HG02642 (cell line): ENCODE data around the gene CACNG3.
"Not testable (repeated sequence)": the region's sequence is repeated elsewhere in the genome, so short reads cannot be mapped to it uniquely, and the experiment has no call there.

Source experiments
- ATAC-seq: cut with Tn5 transposase; IDR thresholded peaks from one replicate; pipeline ENCODE4 v1.9.1; 2021; ENCODE audit warnings: mild to moderate bottlenecking; ENCODE audit not compliant: unreplicated experiment, poor library complexity

The CACNG3 gene

DNA sequence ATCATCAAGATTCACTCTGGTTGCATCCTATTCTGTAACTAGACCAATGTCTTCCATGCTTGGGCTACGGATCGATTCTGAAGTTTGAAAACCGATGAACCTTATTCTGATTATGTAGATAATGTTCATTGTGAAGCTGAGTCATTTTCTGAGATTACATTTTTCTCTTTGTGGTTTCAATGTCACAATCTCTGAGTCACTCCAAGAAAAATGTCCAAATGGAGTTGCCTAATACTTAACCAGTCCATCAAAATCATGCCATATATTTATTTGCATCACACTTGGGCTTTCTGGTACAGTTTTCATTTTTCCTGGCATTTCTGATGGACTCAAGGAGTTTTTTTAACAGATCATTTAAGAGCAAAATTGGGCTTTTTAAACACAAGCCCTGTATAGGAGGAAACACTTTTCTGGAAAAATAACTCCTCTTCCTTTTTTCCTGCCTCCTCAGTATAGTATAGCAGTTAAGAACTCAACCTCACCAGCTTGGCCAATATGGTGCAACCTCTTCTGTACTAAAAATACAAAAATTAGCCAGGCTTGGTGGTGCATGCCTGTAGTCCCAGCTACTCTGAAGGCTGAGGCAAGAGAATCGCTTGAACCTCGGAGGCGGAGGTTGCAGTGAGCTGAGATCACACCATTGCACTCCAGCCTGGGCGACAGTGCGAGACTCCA lies 17.5 kb downstream of the CACNG3 start:
- no peak for ATAC-seq

DNA sequence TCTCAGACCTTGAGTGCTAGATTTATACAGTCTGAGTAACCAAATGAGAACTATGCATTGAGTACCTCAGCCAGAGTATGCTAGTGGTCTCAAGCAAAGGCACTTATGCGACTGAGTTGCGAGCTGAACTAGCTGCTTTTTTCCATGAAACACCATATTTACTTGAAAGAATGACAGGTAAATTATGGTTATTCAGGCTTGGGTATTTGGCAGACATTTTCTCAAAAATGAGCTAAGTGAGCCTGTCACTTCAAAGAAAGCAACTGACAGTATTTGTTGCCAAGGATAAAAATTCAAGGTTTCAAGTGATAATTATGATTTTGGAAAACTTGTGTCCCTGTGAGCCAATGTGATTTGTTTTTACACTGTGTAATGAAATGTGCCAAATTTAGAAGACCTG lies 19.3 kb downstream of the CACNG3 start:
- ATAC-seq = no peak

DNA sequence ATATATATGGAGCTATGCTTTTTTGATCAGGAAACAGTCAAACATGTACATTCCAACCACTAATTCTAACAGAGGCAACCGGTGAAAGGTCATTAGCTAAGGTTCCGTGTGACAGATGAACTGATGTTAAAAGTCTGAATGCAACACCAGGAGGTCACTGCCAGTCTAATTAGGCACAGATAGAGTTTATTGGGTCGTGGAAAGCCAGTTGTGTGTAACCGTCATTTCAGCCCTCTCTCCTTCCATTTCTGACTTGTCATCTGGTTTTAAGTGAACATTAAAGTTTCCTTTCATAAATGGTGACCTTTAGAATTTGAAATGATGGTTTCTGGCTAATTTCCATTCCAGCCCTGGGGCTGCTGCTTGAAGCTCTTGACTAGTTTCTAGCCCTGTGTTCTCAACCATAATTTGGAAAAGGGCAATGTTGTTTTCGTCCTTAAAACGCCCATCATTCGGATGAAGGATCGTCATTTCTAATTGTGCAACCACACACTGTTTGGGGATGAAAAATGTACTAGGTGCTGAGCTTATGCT lies 23.9 kb downstream of the CACNG3 start:
- ATAC-seq = no peak

DNA sequence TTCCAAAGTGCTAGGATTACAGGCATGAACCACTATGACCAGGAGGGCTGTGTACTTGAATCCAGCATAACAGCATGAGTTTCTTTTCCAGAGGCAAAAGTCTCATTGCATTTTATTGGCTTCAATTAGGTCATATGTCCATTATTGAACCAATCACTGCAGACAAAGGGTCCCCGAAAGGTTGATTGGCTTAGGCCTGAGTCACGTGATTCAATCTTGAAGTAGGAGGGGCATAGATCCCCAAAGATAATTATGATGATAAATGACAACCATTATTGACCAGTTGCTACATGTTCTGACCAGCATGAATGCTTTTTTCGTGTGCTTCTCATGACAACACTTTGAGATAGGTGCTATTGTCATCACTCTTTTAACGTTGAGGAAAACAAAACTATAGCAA lies 25.3 kb downstream of the CACNG3 start:
- no peak for ATAC-seq

DNA sequence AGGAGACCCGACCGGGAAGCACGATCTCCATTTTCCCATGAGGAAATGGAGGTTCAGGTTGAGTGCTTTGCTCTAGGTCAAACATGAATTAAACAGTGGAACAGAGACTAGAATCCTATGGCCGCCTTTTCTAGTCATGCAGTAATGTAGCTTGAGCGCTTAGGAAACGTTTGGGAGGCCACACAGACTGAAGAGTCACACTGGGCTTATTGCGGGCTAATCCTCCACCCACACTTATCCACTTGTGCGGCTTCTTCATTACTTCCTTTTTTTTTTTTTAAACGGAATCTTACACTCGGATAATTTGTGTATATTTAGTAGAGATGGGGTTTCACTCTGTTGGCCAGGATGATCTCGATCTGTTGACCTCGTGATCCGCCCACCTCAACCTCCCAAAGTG lies 26.0 kb downstream of the CACNG3 start:
- ATAC-seq = no peak

DNA sequence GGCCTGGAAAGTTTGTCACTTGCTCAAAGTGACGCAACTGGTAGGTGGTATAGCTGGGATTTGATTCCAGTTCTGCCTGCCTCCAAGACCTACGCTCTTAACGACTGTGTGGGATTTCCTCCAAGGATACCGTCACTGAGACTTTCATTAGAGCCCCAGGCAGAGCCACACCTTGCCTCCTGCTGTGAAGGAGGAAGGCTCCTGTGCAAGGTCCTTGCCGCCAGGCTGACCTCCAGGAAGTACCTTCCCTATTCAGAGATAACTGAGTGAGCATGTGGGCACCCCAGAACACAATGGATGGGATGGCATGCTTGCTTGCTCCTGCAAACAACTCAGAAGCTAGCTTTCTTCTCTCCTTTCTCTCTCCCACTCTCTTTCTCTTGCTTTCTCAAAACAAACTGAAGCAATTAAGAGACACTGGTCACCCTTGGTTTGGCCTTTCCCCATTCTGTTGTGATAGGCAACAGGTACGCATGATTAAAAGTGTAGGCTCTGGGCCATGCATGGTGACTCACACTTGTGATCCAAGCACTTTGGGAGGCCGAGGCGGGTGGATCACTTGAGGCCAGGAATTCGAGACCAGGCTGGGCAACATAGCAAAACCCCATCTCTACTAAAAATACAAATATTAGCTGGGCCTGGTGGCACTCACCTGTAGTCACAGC lies 30.7 kb downstream of the CACNG3 start:
- no peak for ATAC-seq

DNA sequence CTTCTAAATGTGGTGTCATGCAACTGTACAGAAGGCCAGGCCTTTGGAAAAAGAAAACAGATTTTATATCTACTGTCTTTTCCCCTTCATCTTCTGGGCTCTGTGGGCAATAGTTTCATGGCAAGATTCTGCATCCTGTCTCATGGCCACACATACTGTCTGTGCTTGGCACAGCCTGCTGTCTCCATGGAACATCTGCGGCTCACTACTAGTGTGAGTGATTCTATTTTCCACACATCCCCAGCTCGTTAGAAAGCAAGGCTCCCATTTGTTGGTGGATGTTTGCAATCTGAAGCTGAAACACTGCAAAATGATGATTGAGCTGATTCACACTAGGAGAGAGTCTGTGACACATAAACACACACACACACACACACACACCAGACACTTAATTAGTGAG lies 32.4 kb downstream of the CACNG3 start:
- no peak for ATAC-seq

DNA sequence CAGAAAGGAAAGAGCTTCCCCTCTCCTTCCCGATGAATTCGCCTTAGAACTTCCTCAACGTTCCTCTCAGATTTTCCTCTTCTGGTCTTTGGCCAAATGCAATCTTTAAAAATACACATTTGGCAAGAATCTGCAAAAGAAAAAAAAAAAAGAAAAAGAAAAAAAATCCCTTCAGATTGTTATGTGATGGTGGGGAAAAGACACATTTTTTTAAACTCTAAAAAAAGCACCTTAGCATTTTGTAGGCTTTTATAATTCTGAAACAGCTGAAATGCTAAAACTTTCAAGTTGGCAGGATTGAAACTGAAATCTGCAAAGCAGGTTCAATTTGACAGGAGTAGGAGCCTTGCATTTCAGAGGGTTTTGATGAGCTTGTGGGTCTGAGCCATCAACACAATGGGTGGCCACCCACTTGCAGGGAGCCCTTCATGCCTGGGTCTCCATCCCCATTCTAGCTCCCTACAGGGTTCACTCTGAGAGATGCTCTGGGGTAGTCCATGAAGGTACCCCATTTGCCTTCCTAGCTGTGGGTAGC lies 33.1 kb downstream of the CACNG3 start:
- no peak for ATAC-seq

DNA sequence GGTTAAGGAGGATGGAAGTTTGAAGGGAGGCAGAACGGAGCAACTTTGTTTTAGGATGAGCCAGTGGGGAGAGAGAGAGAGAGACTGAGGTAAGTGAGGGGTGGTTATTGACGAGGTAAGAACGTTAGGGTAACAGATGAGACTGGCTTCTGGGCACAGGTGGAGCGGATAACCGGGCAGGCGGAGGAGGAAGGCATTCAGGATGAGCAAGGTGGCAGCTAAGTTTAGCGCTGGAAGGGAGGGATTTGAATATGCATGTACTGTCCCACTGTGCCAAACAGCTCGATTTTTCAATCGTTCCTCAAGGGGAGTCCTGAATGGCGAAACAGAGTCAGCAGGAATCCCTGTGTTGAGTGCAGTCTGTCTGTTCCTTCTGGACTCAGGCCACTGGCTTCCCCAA lies 35.8 kb downstream of the CACNG3 start:
- no peak for ATAC-seq

DNA sequence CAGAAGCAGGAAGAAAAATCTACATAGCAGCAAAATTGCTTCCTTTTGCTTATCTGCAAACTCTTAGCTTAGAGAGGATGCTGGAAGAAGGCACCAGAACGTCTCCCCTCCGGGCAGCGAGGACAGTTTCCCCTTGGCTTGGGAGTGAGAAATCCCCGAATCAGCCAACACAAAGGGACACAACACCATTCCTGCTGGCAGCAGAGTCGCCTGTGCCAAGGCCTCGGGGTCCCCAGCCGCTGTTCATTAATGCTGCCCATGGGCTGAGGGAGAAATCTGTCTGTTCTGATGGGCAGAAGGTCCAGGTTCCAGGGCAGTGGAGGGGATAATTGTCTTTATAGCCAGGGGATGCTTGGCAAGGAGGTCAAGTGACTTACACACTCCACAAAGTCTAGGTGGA lies 38.0 kb downstream of the CACNG3 start:
- ATAC-seq = no peak

DNA sequence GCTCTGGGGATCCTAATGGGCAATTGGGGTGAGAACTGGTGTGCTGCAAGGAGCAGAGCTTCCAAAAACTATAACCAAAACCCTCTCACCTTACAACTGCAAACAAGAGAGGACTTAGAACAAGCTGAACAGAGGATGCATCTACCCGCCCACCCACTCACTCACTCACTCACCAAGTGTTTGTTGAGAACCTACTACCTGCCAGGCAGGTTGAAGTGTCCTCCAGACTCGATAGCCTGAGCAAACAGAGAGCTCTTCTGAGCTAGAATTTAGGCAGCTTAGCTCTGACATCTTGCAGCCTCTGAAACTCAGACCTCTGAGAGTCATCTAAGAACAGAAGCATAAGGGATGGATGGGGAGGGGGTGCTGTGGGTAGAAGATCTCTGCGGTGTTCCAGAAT lies 41.2 kb downstream of the CACNG3 start:
- no peak for ATAC-seq

DNA sequence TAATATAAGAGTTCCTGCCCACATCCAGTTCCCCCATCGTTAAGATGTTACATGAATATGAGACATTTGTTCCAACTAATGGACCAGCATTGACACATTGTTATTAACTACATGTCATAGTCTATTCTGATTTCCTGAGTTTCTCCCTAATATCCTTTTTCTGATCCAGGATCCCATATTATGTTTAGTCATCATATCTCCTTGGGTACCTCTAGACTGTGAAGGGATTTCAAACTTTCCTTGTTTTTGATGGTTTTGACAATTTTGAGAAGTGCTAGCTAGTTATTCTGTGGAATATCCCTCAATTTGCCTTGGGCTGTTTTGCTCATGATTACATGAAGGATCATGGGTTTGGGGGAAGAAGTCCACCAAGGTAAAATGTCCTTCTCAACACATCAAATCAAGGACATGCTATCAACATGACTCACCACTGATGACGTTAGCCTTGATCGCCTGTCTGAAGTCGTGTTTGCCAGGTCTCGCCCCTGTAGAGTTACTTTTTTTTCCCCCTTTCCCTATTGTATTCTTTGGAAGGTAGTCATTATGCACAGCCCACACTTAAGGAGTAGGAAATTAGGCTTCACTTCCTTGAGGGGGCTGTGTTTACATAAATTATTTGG lies 42.5 kb downstream of the CACNG3 start:
- no peak for ATAC-seq

DNA sequence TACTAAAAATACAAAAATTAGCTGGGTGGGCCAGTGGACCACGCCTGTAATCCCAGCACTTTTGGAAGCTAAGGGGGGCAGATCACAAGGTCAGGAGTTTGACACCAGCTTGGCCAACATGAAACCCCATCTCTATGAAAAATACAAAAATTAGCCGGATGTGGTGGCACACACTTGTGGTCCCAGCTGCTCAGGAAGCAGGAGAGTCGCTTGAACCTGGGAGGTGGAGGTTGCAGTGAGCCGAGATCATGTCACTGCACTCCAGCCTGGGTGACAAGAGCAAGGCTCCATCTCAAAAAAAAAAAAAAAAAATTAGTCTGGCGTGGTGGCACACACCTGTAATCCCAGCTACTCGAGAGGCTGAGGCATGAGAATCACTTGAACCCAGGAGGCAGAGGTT lies 44.6 kb downstream of the CACNG3 start:
- not testable (repeated sequence) for ATAC-seq

DNA sequence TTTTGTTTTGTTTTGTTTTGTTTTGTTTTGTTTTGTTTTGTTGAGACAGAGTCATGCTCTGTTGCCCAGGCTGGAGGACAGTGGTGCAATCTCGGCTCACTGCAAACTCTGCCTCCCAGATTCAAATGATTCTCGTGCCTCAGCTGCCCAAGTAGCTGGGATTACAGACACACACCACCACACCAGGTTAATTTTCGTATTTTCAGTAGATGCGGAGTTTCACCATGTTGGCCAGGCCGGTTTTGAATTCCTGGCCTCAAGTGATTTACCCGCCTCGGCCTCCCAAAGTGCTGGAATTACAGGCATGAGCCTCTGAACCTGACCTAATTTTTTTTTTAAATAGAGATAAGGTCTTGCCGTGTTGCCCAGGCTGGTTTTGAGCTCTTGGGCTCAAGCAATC lies 46.5 kb downstream of the CACNG3 start:
- no peak for ATAC-seq

DNA sequence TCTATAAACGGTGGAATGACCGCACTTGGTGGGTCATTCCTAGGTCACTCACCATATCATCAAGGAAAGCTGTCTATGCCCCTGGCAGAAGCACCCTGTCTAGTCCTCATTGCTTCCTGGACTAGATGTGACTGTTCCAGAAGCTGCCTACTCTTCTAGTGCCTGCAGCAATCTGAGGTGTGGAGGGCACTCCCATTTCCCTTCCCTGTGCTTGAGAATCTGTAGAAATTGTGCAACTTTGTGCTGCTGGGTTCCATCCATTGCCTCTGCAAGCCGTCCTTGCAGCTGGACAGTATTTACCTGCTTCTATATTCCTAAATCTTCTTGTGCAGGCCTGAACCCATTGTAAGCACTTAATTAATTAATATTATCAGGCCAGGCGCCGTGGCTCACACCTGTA lies 52.1 kb downstream of the CACNG3 start:
- ATAC-seq = no peak

DNA sequence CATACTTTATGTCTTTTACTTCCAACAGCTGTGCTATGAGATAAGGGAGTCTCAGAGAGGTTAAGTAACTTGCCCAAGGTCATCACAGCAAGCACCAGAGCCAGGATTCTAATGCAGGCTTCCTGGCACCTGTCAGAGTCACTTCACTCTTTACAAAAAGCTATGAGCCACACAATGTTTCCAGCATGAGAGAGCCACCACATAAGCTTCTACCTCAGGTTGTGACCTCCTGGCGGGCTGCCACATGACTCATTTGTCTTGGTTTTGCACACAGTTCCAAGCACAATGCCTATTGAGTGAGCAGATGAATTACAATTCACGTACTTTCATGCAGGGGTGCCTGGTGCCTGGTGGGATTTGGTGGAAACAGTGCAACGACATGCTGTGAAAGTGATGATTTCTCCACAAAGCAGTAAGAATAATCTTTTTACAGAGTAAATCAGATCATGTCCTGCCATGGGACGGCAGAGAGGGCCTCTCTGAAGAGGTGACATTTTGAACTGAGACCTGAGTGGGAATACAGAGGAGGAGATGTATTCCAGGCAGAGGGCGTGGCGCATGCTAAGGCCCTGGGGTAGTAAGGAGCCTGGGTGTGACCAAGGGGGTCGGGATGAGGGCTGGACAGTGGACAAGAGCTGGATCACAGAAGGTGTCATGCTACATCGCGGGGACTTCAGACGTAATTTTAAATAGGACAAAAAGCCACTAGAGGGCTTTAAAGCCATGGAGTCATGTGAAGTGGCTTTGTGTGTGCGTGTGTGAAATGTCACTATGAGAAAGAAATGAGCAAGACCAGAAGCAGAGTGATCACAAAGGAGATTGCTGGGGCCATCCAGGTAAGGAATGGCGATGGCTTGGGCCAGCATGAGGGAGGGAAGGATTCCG lies 53.4 kb downstream of the CACNG3 start:
- ATAC-seq = no peak

DNA sequence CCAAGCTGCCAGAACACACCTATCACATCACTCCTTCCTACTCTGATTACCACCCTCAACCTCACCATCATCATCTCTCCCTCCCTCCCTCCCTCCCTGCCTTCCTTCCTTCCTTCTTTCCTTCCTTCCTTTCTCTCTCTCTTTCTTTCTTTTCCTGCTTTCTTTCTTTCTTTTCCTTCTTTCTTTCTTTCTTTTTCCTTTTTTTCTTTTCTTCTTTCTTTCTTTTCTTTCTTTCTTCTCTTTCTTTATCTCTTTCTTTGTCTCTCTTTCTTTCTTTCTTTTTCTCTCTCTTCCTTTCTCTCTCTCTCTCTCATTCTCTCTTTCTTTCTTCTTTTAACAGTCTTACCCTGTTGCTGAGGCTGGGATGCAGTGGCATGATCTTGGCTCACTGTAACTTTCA lies 59.2 kb downstream of the CACNG3 start:
- ATAC-seq = no peak

DNA sequence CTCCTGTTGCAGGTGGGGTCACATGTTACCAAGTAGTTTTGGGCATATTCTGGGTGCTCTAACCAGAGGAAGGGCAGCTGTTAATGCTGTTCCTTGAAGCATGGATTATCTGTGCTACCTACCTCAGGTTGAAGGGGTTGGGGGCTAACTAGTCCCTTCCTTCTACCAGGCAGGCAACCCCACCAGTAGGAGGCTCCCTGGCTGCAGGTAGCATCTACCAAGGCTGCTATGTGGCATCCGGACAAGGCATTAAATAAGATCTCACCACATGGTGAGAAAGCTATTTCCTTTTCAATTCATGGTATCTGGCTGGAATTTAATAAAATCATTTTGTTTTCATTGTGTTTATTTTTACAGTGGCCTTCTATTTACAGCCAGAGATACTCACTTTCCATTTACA lies 62.5 kb downstream of the CACNG3 start:
- ATAC-seq = no peak

DNA sequence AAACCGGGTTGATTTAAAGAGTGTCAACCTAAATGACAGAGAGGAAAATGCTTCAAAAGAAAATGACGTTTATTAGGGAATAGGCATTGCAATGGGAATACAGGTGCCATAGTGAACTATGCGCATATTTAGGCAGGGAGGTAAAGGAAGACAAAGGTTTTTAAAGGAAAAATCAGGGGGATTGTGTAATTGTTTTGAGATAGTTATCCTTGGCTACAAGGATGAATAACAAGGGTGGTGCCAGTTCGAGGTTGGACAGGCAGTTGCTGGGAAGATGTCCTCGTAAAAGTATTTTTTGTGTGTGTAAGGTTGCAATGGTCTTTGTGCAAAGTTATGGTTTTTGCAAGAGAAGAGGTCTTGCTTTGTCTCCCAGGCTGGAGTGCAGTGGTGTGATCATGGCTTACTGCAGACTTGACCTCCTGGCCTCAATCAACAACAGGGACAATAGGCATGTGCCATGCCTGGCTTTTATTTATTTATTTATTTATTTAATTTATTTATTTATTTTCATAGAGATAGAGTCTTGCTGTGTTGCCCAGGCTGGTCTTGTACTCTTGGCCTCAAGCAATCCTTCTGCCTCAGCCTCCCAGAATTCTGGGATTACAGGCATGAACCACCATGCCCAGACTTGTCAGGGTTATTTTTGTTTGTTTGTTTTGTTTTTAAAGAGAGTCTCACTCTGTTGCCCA lies 63.1 kb downstream of the CACNG3 start:
- no peak for ATAC-seq

DNA sequence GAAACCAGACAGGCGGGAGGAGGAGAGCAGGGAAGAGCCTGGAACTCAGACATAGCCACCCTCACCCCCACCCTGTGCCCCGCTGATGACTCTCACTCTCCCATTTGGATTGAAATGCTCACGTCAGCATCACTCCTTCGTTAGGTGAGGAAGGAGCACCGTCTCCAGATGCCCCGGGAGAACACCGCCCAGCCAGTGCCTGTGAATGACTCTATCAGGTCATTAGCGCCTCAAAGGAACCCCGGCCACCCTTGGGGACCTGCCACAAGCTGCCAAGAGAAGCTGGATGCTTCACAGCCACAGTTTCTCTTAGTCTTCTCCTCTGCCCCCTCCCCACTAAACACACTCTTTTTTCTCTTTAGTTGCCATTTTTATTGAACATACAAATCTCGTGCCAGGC lies 66.0 kb downstream of the CACNG3 start:
- ATAC-seq = no peak
